Heart left ventricle (tissue), 16 donors: ENCODE data around the gene TAS1R3. TPM values are rescaled to one million over a fixed set of nuclear protein-coding genes. Genes with fewer than 3 reads are reported as not detected.

Experiments used
- ATAC-seq, 4 donors: fragments of 200-7000 bp; cut with Tn5 transposase; one replicate each; pipeline ENCODE4 v1.9.1; 2020 to 2022; ENCODE audit warnings: moderate library complexity in 4 of 4, mild to moderate bottlenecking in 3 of 4, moderate number of reproducible peaks in 1 of 4
- DNase-seq, 5 donors: peaks; one replicate each; pipeline ENCODE4 v3.0.0-alpha.2; 2020
- H3K27ac ChIP-seq, 12 donors: fragments of 200-600 bp; sonication (generic) in 4 of 12; one replicate each; pipeline versions ENCODE4 v1.5.0 to v1.8.0; 2016 to 2022; ENCODE audit warnings: mild to moderate bottlenecking in 2 of 12
- H3K27me3 ChIP-seq, 9 donors: fragments of 200-600 bp; sonication (generic) in 2 of 9; one replicate each; pipeline versions ENCODE4 v1.5.1 to v1.8.0; 2016 to 2022; ENCODE audit warnings: mild to moderate bottlenecking in 3 of 9
- H3K36me3 ChIP-seq, 9 donors: fragments of 200-600 bp; sonication (generic) in 2 of 9; one replicate each; pipeline versions ENCODE4 v1.5.0 to v1.8.0; 2018 to 2022; ENCODE audit warnings: mild to moderate bottlenecking in 2 of 9
- H3K4me1 ChIP-seq, 12 donors: fragments of 200-600 bp; sonication (generic) in 4 of 12; one replicate each; pipeline versions ENCODE4 v1.5.0 to v1.8.0; 2016 to 2022; ENCODE audit warnings: mild to moderate bottlenecking in 3 of 12
- H3K4me3 ChIP-seq, 12 donors: fragments of 200-600 bp; sonication (generic) in 4 of 12; one replicate each; pipeline versions ENCODE4 v1.5.0 to v1.8.0; 2017 to 2022; ENCODE audit warnings: mild to moderate bottlenecking in 9 of 12, moderate library complexity in 4 of 12
- H3K9me3 ChIP-seq, 12 donors: fragments of 200-600 bp; sonication (generic) in 4 of 12; one replicate each; pipeline versions ENCODE4 v1.5.0 to v1.8.0; 2016 to 2022; ENCODE audit warnings: mild to moderate bottlenecking in 1 of 12
- CTCF ChIP-seq, 12 donors: fragments of 200-600 bp; sonication (generic) in 4 of 12; IDR thresholded peaks; one replicate each; pipeline versions ENCODE4 v1.5.0 to v1.8.0; 2018 to 2022; ENCODE audit warnings: antibody characterized with exemption in 12 of 12, mild to moderate bottlenecking in 5 of 12
- POLR2A ChIP-seq, 2 donors: fragments of 450-650 bp; IDR thresholded peaks; one replicate each; pipeline ENCODE4 v1.6.1; 2017; ENCODE audit warnings: antibody characterized with exemption in 2 of 2, mild to moderate bottlenecking in 2 of 2, moderate library complexity in 2 of 2
- WGBS, 4 donors: extraction: QIAGEN DNeasy Blood & Tissue Kit in 2 of 4; methylation state at CpG; one replicate each; pipeline versions ENCODE4 v1.1.5 to v1.1.7; 2013 to 2018; 5-methylcytosine and 5-hydroxymethylcytosine counted together
- intact Hi-C, 10 donors: fragments of 100-400 bp; cut with DNase I; formaldehyde crosslinking; loops; one replicate each; pipeline versions ENCODE4 v1.11.1 to v1.14.2; 2022
- polyA plus RNA-seq, 2 donors: library from polyadenylated mRNA; stranded (reverse); fragments of 200-250 nt; gene quantifications; one replicate each; pipeline ENCODE4 v1.2.3, GENCODE V29; 2013
- total RNA-seq, 9 donors: library from RNA; depleted of rRNA in 2 of 9; stranded (reverse); fragments of >200 nt in 2 of 9; fragmentation: NEBNext Ultra II Directional in 3 of 9; extraction: Animal tissue kit (Norgen Biotek cat#: 25700) in 3 of 9; gene quantifications; one replicate each; pipeline versions ENCODE4 v1.1.0 to v1.2.4, GENCODE V29; 2016 to 2023
- donor health status: ischemic (EF 13 %, LVEDD 7.1; RV severe dilation, severe dysfunction).
- donor health status: healthy with polysubstance abuse.
- donor health status: DM: no; HTN: yes; CAD: no.
- donor health status: DM: no; HTN: no; CAD: no.
- donor health status: ischemic (EF 25% LVEDD 6.9; RV normal size, moderate dysfunction).
- donor health status: ischemic (EF 25% LVEDD 5.7; RV mildly dilated, moderate dysfunction).
- donor health status: healthy.
- donor health status: DM: yes; HTN: yes; CAD: no.
- donor health status: ischemic (EF 35%, LVEDD 5.7; RV mildly dilated, moderate dysfunction).
- donor health status: nonischemic (EF 11% LVEDD 7.7; RV severe dilation, severe dysfunction).
- donor health status: DM: yes; HTN: yes; CAD: no.
- donor health status: PGD.
- donor health status: ischemic (EF 29% LVEDD 5.4; RV normal size, mild dysfunction).
- donor health status: nonischemic (EF 23%, LVEDD 6.1; RV moderate dilation, normal function).

Gene TAS1R3
- total and polyA plus RNA-seq, 11 donors = 0.21 to 1.3 (median 0.38) TPM

- TF ChIP-seq CTCF (IDR thresholded peaks at IDR 0.05) (peak in 2 of 12 donors; percentile 15 to 16), POLR2A (IDR thresholded peaks at IDR 0.05) (no peak)
- no peaks in the 10 kb centered on the region for H3K9me3 ChIP-seq
- no peaks in the 10 kb centered on the region for H3K27me3 ChIP-seq
- peaks cover 0 to 41% (median 12%) of the 10 kb centered on the region in 9 donors for H3K36me3 ChIP-seq
- ATAC-seq (no peak), DNase-seq (no peak)
- H3K4me3 ChIP-seq = no peak overlapping the region
- H3K4me1 ChIP-seq = peaks cover 0 to 19% (median 11%) of the 10 kb centered on the region in 12 donors
- intact Hi-C loops = loop anchor here in 2 of 10 donors (10.0 kb wide), 2 partner anchors 265 to 315 kb away; partner anchors contain the start of gene PERM1 (in 1 of the 2)
- WGBS, 4 donors = 88 to 93% (median 90%) methylated on average over 14 to 22 of the region's 22 CpGs
- no peak overlapping the region for H3K27ac ChIP-seq
Measured at GRCh38 chr1:1299686-1300351, 31.3 kb upstream of the TAS1R3 start.

- intact Hi-C loops = no loop called here
- Histone ChIP-seq H3K4me1 (peaks cover 4 to 24% (median 16%) of the 10 kb centered on the region in 12 donors), H3K36me3 (peaks cover 0 to 36% (median 9%) of the 10 kb centered on the region in 9 donors), H3K27me3 (no peaks in the 10 kb centered on the region), H3K9me3 (no peaks in the 10 kb centered on the region), H3K27ac (no peak overlapping the region), H3K4me3 (no peak overlapping the region)
- WGBS, 4 donors = 88 to 90% (median 89%) methylated on average over 12 of the region's 12 CpGs
- no peak for TF ChIP-seq CTCF (IDR thresholded peaks at IDR 0.05)
- TF ChIP-seq POLR2A (IDR thresholded peaks at IDR 0.05) = no peak
- DNase-seq (no peak), ATAC-seq (no peak)
Measured at GRCh38 chr1:1300352-1300739, 30.7 kb upstream of the TAS1R3 start.

- H3K4me1 ChIP-seq = peaks cover 18 to 41% (median 33%) of the 10 kb centered on the region in 12 donors
- intact Hi-C loops = no loop called here
- no peak for ATAC-seq
- WGBS, 4 donors = 86 to 94% (median 91%) methylated on average over 5 to 9 of the region's 9 CpGs
- H3K27me3 ChIP-seq = no peaks in the 10 kb centered on the region
- TF ChIP-seq CTCF (IDR thresholded peaks at IDR 0.05) (peak in 10 of 12 donors; percentile 16 to 58 (median 36)), POLR2A (IDR thresholded peaks at IDR 0.05) (no peak)
- H3K9me3 ChIP-seq = no peaks in the 10 kb centered on the region
- no peak overlapping the region for H3K27ac ChIP-seq
- peaks cover 0 to 19% (median 0%) of the 10 kb centered on the region in 9 donors for H3K36me3 ChIP-seq
- H3K4me3 ChIP-seq = no peak overlapping the region
- no peak for DNase-seq
Measured at GRCh38 chr1:1302006-1302430, 29.1 kb upstream of the TAS1R3 start.

GRCh38 chr1:1302951-1303509 lies 28.1 kb upstream of the TAS1R3 start:
- no peak for DNase-seq
- 80 to 86% (median 83%) methylated on average over 13 to 31 of the region's 31 CpGs for WGBS, 4 donors
- ATAC-seq = no peak
- Histone ChIP-seq H3K4me3 (no peak overlapping the region), H3K27ac (no peak overlapping the region), H3K9me3 (no peaks in the 10 kb centered on the region), H3K27me3 (no peaks in the 10 kb centered on the region), H3K4me1 (peaks cover 18 to 45% (median 34%) of the 10 kb centered on the region in 12 donors), H3K36me3 (peaks cover 0 to 14% (median 0%) of the 10 kb centered on the region in 9 donors)
- no peak for TF ChIP-seq POLR2A (IDR thresholded peaks at IDR 0.05)
- TF ChIP-seq CTCF (IDR thresholded peaks at IDR 0.05) = no peak
- intact Hi-C loops = no loop called here
